Endothelial cell of umbilical vein (primary cell): ENCODE data around the gene ZDHHC24.

ENCODE experiments used
- EZH2 ChIP-seq: IDR thresholded peaks from 2 replicates; pipeline ENCODE4 v1.6.1; 2012; ENCODE audit warnings: borderline replicate concordance, low read depth, mild to moderate bottlenecking, moderate library complexity, low read length, inconsistent platforms; ENCODE audit not compliant: severe bottlenecking
- GATA2 ChIP-seq: IDR thresholded peaks from 2 replicates; pipeline ENCODE4 v1.7.0; 2011; ENCODE audit warnings: low read depth, mild to moderate bottlenecking, moderate library complexity, mixed read lengths, low read length; ENCODE audit not compliant: insufficient read length, insufficient read depth
- JUN ChIP-seq: IDR thresholded peaks from 2 replicates; pipeline ENCODE4 v1.6.1; 2011; ENCODE audit warnings: borderline replicate concordance, low read depth; ENCODE audit not compliant: insufficient read length, insufficient read depth
- MYC ChIP-seq: IDR thresholded peaks from one replicate; pipeline ENCODE4 v1.6.1; 2011; ENCODE audit warnings: mild to moderate bottlenecking, low read depth, low read length
- POLR2A ChIP-seq: IDR thresholded peaks from 2 replicates; pipeline ENCODE4 v1.6.1; 2012; ENCODE audit warnings: low read depth, mild to moderate bottlenecking, control low read depth, low read length
- POLR2AphosphoS5 ChIP-seq: IDR thresholded peaks from 2 replicates; pipeline ENCODE4 v1.6.1; 2012; ENCODE audit warnings: low read depth, mild to moderate bottlenecking, control low read depth, low read length, moderate library complexity; ENCODE audit not compliant: insufficient read depth
- TF ChIP-seq, protein P1 (sequence below), 2 donors: IDR thresholded peaks; 1 replicate in 1 of 2; 2 replicates in 1 of 2; pipeline ENCODE4 v1.5.1; 2011; ENCODE audit warnings: low read length in 2 of 2, mild to moderate bottlenecking in 2 of 2, moderate library complexity in 2 of 2, control low read depth in 1 of 2, inconsistent platforms in 1 of 2, low read depth in 1 of 2; ENCODE audit not compliant: insufficient read depth in 1 of 2; ENCODE audit errors: extremely low read depth in 1 of 2

DNA sequence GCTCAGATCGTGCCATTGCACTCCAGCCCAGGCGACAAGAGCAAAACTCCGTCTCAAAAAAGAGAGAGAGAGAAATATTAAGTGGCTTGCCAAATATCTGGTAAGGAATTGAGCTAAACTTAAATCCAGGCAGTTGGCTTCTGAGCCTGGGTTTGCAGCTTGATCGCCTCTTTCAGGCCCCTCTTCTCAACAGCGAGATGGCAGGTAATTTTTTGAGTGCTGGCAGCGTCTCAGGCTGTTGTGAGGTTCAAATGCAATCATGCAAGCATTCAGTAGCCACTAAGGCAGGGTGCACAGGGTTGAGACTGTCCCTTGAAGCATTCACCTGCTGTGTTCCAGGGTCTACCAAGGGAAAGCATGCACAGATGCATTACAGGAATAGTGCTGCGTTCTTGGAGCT is 23.2 kb upstream of the ZDHHC24 start:
- TF ChIP-seq, protein P1, sequence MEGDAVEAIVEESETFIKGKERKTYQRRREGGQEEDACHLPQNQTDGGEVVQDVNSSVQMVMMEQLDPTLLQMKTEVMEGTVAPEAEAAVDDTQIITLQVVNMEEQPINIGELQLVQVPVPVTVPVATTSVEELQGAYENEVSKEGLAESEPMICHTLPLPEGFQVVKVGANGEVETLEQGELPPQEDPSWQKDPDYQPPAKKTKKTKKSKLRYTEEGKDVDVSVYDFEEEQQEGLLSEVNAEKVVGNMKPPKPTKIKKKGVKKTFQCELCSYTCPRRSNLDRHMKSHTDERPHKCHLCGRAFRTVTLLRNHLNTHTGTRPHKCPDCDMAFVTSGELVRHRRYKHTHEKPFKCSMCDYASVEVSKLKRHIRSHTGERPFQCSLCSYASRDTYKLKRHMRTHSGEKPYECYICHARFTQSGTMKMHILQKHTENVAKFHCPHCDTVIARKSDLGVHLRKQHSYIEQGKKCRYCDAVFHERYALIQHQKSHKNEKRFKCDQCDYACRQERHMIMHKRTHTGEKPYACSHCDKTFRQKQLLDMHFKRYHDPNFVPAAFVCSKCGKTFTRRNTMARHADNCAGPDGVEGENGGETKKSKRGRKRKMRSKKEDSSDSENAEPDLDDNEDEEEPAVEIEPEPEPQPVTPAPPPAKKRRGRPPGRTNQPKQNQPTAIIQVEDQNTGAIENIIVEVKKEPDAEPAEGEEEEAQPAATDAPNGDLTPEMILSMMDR (IDR thresholded peaks at IDR 0.05; ENCODE audit: extremely low read depth in 1 of 2, insufficient read depth in 1 of 2, low read depth in 1 of 2, low read length in 2 of 2) = no peak
- TF ChIP-seq MYC (no peak), GATA2 (no peak), POLR2A (no peak), POLR2AphosphoS5 (no peak), JUN (no peak), EZH2 (no peak)
